GM18519 (cell line): ENCODE results near the gene RBFOX2.

Source experiments
- ATAC-seq: cut with Tn5 transposase; IDR thresholded peaks from one replicate; pipeline ENCODE4 v1.9.1; 2021; ENCODE audit warnings: mild to moderate bottlenecking, moderate library complexity; ENCODE audit not compliant: unreplicated experiment, low FRiP score

RBFOX2 gene

DNA sequence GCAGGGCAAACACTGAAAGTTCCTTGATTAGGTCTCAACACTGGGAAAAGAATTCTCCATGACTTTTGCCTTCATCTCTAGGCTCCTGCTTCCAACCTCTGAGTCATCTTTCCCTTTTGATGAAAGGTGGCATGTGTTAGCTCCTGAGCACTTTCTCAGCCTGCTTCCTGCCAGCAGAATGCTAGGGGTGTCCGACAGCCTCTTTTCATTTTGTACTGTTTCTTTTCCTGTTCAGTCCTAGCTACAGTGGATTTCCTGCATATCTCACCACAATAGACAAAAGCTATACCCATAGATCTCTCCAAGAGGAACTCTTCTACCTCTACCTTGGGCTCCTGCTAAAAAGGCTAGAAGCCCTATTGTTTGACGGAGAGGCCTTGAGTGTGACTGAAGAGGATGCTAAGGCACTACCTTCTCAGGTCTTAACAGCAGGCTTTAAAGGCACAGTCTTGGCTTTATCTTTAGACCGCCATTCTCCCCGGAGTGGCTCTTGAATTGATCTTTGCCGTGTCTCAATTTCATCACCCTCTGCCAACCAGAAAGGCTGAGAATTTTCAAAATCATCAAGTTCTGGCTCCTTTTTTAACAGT lies 145.5 kb downstream of the RBFOX2 start:
- no peak for ATAC-seq

DNA sequence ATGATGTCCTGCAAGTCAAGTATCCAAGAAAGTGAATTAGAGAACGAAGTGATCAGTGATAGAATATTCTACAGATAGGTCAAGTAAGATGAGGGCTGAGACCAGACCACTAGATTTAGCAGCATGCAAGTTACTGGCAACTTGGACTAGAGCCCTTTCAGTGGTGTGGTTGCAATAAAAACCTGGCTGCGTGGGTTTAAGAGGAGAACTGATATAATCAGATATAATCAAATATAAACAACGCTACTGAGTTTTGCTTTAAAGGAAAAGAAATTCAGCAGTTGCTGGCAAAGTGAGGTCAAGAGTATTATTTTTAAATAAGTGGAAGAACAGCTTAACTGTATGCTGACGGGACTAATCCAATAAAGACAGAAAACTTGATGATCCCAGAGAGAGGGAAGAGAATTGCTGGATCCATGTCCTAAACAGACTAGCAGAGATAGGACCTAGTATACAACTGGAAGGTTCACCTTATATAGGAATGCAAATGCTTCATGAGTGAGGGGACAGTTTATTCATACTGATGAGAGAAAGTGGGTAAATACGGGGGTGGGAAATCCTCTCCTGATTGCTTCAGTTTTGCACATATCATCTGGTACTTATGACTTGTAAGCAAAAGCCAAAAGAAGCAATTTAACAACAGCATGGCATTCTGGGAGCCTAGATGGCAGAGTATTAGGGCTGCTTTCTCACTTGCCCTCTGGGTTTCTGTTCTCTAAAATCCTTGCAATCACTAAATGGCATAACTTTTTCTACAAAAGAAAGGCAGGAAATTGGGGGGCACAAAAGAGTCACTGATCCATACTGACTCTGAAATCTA lies 146.2 kb downstream of the RBFOX2 start:
- no peak for ATAC-seq

DNA sequence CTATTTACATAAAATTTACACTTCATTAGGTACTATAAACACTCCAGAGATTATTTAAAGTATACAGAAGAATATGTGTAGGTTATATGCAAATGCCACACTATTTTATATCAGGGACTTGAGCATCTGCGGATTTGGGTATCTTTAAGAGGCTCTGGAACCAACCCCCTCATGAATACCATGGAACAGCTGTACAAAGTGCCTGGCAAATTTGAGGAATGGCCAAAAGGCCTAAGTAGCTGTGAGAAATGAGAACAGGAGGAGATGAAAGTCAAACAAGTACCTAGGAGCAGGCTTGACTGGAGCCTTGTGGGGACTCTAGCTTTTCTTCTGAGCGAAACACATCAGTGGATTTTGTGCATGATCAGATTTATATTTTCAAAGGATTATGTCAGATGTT lies 149.3 kb downstream of the RBFOX2 start:
- no peak for ATAC-seq

- ATAC-seq: no peak
Observed at GRCh38 chr22:35873426-35873825, 155.2 kb downstream of the RBFOX2 start.

GRCh38 chr22:35872451-35872850 lies 156.2 kb downstream of the RBFOX2 start:
- no peak for ATAC-seq

DNA sequence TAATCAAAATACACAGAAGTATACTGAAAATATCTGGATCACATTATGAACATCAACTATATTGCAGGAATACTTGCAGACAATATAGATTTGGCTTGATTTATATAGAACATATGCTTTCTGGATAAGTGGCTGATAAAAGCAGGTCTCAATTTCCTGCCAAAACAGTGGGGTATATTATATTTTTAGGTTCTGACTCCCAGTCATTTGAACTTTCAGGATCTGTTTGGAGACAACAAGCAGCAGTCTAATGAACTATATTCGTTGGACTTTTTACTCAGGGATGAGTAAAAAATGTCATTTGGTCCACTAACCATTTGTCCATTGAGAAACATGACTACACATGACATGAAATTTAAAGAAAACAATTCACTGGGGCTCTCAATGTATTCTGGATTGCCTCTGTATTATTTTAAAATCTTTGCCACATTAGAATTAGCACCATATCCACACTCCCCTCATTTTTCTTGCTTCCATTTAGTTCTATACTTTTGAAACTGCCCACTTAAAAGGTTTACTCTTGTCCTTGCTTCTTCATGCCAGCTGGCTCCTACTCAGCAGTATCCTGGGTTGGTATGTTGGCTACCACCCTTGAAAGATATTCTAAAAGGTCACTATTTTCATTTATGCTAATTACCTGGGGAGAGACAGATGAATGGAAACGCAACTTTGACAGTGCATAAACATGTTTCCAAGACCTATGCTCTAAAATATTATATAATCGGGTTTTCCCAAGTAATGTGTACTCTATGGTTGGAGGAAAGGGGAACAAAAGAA lies 157.9 kb downstream of the RBFOX2 start:
- ATAC-seq: no peak

- no peak for ATAC-seq
Observed at GRCh38 chr22:35868938-35869337, 159.7 kb downstream of the RBFOX2 start.

DNA sequence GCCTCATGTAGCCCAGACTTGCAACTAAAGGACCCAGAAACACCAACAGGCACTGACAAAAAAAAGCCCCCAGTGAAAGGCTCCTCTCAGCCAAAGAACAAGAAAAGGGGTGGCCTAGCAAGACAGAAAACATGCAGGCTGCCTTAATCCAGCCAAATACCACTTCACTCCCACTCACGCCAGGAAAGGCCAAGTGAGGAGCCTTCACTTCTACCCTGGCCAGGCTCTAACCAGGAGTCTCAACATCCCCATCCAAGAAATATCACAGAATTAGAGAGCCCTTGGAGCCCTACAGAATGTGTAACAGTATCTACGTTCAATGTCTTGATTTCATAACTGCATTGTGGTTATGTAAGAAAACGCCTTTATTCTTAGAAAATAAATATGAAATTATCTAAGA lies 162.0 kb downstream of the RBFOX2 start:
- no peak for ATAC-seq

DNA sequence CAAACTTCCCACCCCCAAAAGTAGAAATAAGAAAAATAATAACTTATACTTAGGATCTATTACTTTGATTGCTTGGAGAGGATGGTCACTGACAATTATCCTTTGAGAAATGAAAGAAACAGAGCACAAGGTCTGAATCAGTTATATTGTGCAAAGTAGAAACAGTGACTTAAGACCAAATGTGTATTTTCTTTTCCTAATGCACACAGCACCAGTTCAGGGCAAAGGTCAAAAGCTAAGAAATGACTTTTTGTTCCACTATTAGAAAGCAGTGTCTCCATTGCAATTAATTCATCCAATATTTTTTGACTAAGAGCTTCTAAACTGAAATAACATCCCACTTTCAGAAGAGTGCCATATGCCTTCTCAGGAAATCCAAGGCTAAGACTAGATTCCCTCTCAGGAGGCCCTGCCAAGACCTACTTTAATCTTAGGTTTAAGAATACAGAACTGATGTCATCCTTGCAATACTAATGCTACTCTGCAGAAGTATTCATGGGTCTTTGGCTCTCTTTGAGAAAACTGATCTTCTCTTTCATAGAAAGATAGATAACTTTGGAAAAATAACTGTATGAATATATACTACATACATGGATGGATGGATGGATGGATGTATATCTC lies 164.0 kb downstream of the RBFOX2 start:
- no peak for ATAC-seq

GRCh38 chr22:35863432-35863831 lies 165.2 kb downstream of the RBFOX2 start:
- ATAC-seq: no peak

DNA sequence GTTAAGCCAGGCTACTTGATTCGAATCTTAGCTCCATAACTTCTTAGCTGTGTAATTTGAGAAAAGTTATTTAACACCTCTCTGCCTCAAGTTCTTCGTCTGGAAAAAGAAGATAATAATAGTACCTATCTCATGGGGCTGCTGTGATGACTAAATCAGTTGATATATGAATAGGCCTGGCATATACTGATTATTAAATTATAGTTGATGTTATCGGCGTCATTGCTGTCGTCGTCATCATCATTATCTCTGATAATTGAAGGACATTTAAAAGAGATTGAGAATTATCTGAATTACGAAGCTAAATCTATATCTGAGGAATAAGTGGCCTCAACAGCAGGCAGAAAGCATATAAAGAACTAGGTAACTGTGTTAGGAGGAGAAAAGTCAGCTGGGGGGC lies 165.9 kb downstream of the RBFOX2 start:
- ATAC-seq: no peak

DNA sequence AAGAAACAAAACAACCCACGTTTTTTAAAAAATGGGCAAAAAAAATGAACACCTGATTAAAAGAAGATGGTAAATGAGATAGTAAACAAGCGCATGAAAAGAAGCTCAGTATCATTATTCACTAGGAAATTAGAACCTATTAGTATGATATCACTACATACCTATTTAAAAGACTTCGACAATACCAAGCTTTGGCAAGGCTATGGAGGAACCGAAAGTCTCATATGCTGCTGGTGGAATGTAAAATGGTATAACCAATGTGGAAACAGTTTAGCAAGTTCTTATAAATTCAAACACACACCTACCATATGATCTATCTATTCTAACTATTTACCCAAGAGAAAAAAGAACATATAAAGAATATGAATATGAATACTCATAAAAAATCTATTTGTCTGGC lies 167.2 kb downstream of the RBFOX2 start:
- ATAC-seq: no peak

- no peak for ATAC-seq
Observed at GRCh38 chr22:35860837-35861236, 167.8 kb downstream of the RBFOX2 start.

GRCh38 chr22:35860087-35860733 lies 168.4 kb downstream of the RBFOX2 start:
- ATAC-seq: no peak

DNA sequence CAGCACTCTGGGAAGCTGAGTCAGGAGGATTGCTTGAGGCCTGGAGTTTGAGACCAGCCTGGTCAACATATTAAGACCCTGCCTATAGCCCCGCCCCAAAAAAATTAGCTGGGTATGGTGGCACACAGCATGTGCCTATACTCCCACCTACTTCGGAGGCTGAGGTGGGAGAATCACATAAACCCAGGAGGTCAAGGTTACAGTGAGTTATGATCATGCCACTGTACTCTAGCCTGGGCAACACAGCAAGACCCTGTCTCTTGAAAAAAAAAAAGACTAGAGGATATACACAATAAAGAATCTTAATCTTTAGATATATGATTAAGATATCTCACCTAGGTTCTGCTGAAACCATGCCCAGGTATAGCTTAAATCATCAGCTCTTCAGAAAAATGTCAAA lies 174.3 kb downstream of the RBFOX2 start:
- ATAC-seq: no peak

GRCh38 chr22:35852076-35852475 lies 176.5 kb downstream of the RBFOX2 start:
- no peak for ATAC-seq

GRCh38 chr22:35850831-35851230 lies 177.8 kb downstream of the RBFOX2 start:
- ATAC-seq: no peak

GRCh38 chr22:35846804-35847203 lies 181.8 kb downstream of the RBFOX2 start:
- ATAC-seq: no peak

- ATAC-seq: no peak
Observed at GRCh38 chr22:35844886-35845285, 183.7 kb downstream of the RBFOX2 start.

- ATAC-seq: no peak
Observed at GRCh38 chr22:35842954-35843353, 185.7 kb downstream of the RBFOX2 start.

GRCh38 chr22:35842519-35842913 lies 186.1 kb downstream of the RBFOX2 start:
- no peak for ATAC-seq
